ENCODE results near the gene KIR2DL3. TPM values are rescaled to one million over a fixed set of nuclear protein-coding genes. Genes with fewer than 3 reads are reported as not detected.
"Not testable (repeated sequence)": the region's sequence is repeated elsewhere in the genome, so short reads cannot be mapped to it uniquely, and the experiment has no call there.

Gene KIR2DL3
- total RNA-seq, 2 donors from 2014 or later: 11.7 to 14.6 TPM

DNA sequence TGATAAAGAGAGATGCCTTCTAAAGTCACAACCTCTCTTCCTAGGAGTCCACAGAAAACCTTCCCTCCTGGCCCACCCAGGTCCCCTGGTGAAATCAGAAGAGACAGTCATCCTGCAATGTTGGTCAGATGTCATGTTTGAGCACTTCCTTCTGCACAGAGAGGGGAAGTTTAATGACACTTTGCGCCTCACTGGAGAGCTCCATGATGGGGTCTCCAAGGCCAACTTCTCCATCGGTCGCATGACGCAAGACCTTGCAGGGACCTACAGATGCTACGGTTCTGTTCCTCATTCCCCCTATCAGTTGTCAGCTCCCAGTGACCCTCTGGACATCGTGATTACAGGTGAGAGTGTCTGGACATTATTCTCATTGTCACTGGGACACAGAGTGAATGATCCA, 49.8 kb downstream of the KIR2DL3 start:
- not testable (repeated sequence) for H3K27ac Mint-ChIP-seq; ATAC-seq; H3K27me3 Mint-ChIP-seq; H3K4me3 Mint-ChIP-seq; DNase-seq (ENCODE audit: low spot score); H3K9me3 Mint-ChIP-seq; H3K36me3 Mint-ChIP-seq
- H3K4me1 Mint-ChIP-seq (ENCODE audit: low read depth in 2 of 2): peaks cover 15 to 23% of the 10 kb centered on the region in 2 donors

DNA sequence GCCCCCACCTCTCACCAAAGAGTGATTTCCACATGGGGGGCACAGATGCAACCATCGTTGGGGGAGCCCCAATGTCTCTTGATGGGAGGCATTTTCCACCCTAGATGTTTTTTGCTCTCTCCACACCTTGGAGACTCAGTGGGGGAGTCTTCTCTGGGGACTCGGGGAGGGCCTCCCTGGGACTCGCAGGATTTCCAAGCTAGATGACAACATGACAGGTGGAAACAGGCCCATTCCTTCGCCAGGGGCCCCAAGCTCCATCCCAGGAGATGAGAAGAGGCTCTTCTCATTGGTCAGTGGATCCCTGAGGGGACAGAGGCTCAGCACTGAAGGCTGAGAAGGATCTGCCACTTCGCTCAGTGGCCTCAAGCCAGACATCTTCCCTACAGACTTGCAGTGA, 52.4 kb downstream of the KIR2DL3 start:
- Mint-ChIP-seq H3K36me3 (no peaks in the 10 kb centered on the region), H3K27me3 (no peaks in the 10 kb centered on the region), H3K4me3 (no peak overlapping the region), H3K9me3 (no peaks in the 10 kb centered on the region), H3K4me1 (ENCODE audit: low read depth in 2 of 2) (peaks cover 15 to 23% of the 10 kb centered on the region in 2 donors), H3K27ac (no peak overlapping the region)
- DNase-seq (ENCODE audit: low spot score): no peak
- ATAC-seq: no peak

DNA sequence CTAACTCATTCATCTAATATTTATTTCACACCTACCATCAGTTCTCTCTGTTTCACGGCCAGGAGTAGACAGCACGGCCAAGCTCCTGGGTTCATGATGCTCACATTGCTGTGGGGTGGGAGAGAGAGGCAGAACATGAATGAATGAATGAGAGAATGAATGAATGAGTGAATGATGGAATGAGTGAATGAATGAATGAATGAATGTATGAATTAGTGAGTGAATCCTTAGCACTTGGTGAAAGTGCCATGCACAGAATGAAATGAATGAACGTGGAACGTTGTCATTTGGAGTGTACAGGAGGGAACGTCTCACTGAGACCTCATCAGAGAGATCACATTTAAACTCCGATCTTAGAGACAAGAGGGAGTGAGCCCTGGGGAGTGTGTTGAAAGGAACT, 53.2 kb downstream of the KIR2DL3 start:
- DNase-seq (ENCODE audit: low spot score) (no peak), ATAC-seq (no peak)
- Mint-ChIP-seq H3K36me3 (no peaks in the 10 kb centered on the region), H3K9me3 (no peaks in the 10 kb centered on the region), H3K4me3 (peak overlapping the region; percentile 47), H3K27ac (no peak overlapping the region), H3K27me3 (no peaks in the 10 kb centered on the region), H3K4me1 (ENCODE audit: low read depth in 2 of 2) (peaks cover 15 to 19% of the 10 kb centered on the region in 2 donors)

DNA sequence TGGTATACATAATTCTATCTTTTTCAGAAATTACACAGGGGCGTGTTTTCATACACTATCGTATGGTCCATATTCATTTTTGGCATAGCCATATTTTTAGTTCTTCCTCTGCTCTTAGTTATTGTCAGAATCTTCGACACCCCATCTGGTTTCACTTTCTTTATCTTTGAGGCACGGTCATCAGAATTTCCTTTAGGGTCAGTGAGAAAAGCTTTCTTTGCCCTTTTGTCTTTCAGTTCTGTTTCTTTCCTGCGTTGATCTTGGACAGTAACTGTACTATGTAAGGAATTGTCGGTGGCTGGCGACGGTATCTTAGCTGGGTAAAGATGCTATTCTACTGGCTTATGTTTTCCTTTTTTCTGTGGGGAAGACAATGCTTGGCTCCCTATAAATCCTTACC, 54.5 kb downstream of the KIR2DL3 start:
- peaks cover 0 to 2% of the 10 kb centered on the region in 2 donors for H3K27me3 Mint-ChIP-seq
- DNase-seq (ENCODE audit: low spot score) (no peak), ATAC-seq (peak; percentile 73 to 84)
- H3K4me3 Mint-ChIP-seq: no peak overlapping the region
- H3K27ac Mint-ChIP-seq: no peak overlapping the region
- H3K36me3 Mint-ChIP-seq: no peaks in the 10 kb centered on the region
- H3K4me1 Mint-ChIP-seq (ENCODE audit: low read depth in 2 of 2): peaks cover 13 to 15% of the 10 kb centered on the region in 2 donors
- no peaks in the 10 kb centered on the region for H3K9me3 Mint-ChIP-seq

DNA sequence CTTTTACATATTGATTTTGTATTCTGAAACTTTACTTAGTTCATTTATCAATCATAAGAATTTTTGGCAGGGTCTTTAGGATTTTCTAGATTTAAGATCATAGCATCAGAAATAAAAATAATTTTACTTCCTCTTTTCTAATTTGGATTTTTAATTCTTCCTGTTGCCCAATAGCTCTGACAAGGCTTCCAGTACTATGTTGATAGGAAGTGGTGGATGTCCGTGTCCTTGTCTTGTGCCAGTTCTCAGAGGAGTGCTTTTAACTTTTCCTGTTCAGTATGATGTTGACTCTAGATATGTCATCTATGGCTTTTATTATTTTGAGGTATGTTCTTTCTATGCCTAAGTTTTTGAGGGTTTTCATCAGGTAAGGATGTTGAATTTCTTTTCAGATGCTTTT, 57.4 kb downstream of the KIR2DL3 start:
- no peaks in the 10 kb centered on the region for H3K9me3 Mint-ChIP-seq
- no peak overlapping the region for H3K27ac Mint-ChIP-seq
- DNase-seq (ENCODE audit: low spot score) (no peak), ATAC-seq (no peak)
- peaks cover 0 to 2% of the 10 kb centered on the region in 2 donors for H3K27me3 Mint-ChIP-seq
- H3K4me3 Mint-ChIP-seq: no peak overlapping the region
- no peaks in the 10 kb centered on the region for H3K36me3 Mint-ChIP-seq
- peaks cover 5 to 6% of the 10 kb centered on the region in 2 donors for H3K4me1 Mint-ChIP-seq (ENCODE audit: low read depth in 2 of 2)

Other genes with a start within 250 kb of the KIR2DL3 start
- gene LAIR2, start 235.7 kb upstream of the KIR2DL3 start, total RNA-seq: 10 to 100 TPM; 18.4 to 48.0 TPM
- 1 to 10 TPM in 1 of 2 donors, not detected in 1; 2.5 TPM for gene LILRA2, start 164.7 kb upstream of the KIR2DL3 start, total RNA-seq
- under 1 TPM in 1 of 2 donors, not detected in 1; 0.31 TPM for gene LILRA1, start 144.9 kb upstream of the KIR2DL3 start, total RNA-seq
- 10 to 100 TPM; 17.2 to 22.7 TPM for gene LILRB1, start 108.0 kb upstream of the KIR2DL3 start, total RNA-seq
- gene LILRB4, start 75.5 kb upstream of the KIR2DL3 start, total RNA-seq: not detected
- gene KIR3DL3, start 14.1 kb upstream of the KIR2DL3 start, total RNA-seq: under 1 TPM in 1 of 2 donors, not detected in 1; 0.33 TPM
- gene KIR2DL1, start 31.3 kb downstream of the KIR2DL3 start, total RNA-seq: 10 to 100 TPM; 11.4 to 19.5 TPM
- gene KIR2DL4, start 65.1 kb downstream of the KIR2DL3 start, total RNA-seq: 1 to 10 TPM; 4.2 to 6.6 TPM
- 10 to 100 TPM; 27.4 to 31.2 TPM for gene KIR3DL1, start 78.0 kb downstream of the KIR2DL3 start, total RNA-seq
- gene KIR2DS4, start 94.2 kb downstream of the KIR2DL3 start, total RNA-seq: 10 to 100 TPM; 15.7 to 28.7 TPM
- 10 to 100 TPM; 10.3 to 51.2 TPM for gene KIR3DL2, start 111.9 kb downstream of the KIR2DL3 start, total RNA-seq
- gene FCAR, start 135.7 kb downstream of the KIR2DL3 start, total RNA-seq: not detected
- gene NCR1, start 167.6 kb downstream of the KIR2DL3 start, total RNA-seq: 100 to 1,000 TPM in 1 of 2 donors, 10 to 100 TPM in 1; 81.6 to 253 TPM
- gene NLRP7, start 209.0 kb downstream of the KIR2DL3 start, total RNA-seq: 1 to 10 TPM; 1.1 to 1.2 TPM
- 100 to 1,000 TPM in 1 of 2 donors, 10 to 100 TPM in 1; 50.3 to 154 TPM for gene NLRP2, start 227.9 kb downstream of the KIR2DL3 start, total RNA-seq

Measured in natural killer cell treated with Interleukin-12 subunit alpha and Interleukin-12 subunit beta and Interleukin-15 and Interleukin-18, amount 100 ng/mL, for 72 hours (primary cell).